OCI-LY7 (cell line): ENCODE data around the gene SPATA4. TPM values are rescaled to one million over a fixed set of nuclear protein-coding genes. Genes with fewer than 3 reads are reported as not detected.

Experiments
- BruUV-seq: library from RNA; stranded (reverse); fragments of 400-500 nt; replicated peaks from 2 replicates; lab custom pipeline; 2021; lab: Mats Ljungman, UMichigan
- CTCF ChIA-PET: fragments of 300-600 bp; sonication (Branson Sonifier 250); formaldehyde crosslinking; loops from one replicate; lab custom pipeline; 2022; ENCODE audit warnings: antibody characterized with exemption; ENCODE audit not compliant: unreplicated experiment; lab: Charles Lee
- POLR2A ChIA-PET: fragments of 300-600 bp; sonication (Branson Sonifier 250); formaldehyde crosslinking; loops from one replicate; lab custom pipeline; 2022; ENCODE audit warnings: antibody characterized with exemption; lab: Charles Lee
- DNase-seq: peaks from one replicate; pipeline ENCODE4 v3.0.0-alpha.2; 2015; ENCODE audit warnings: low spot score
- H2AFZ ChIP-seq: fragments of 200-600 bp; sonication (generic), shearing (Covaris generic); 2 replicates; pipeline ENCODE4 v1.6.1; 2014; ENCODE audit warnings: mild to moderate bottlenecking, antibody characterized with exemption, low read length, moderate library complexity
- H3K27ac ChIP-seq: fragments of 200-600 bp; sonication (generic); 2 replicates; pipeline ENCODE4 v1.5.1; 2014; ENCODE audit warnings: mixed run types, low read depth, mild to moderate bottlenecking, moderate library complexity, low read length, inconsistent platforms; ENCODE audit not compliant: poor library complexity, severe bottlenecking
- H3K36me3 ChIP-seq: fragments of 200-600 bp; sonication (generic); 2 replicates; pipeline ENCODE4 v1.6.1; 2014; ENCODE audit warnings: mild to moderate bottlenecking, antibody characterized with exemption, low read length, moderate library complexity, mixed read lengths; ENCODE audit not compliant: insufficient read depth
- H3K4me1 ChIP-seq: fragments of 200-600 bp; sonication (generic); 2 replicates; pipeline ENCODE4 v1.5.1; 2014; ENCODE audit warnings: mild to moderate bottlenecking, low read length; ENCODE audit not compliant: insufficient read depth, poor library complexity, severe bottlenecking
- H3K4me2 ChIP-seq: fragments of 200-600 bp; sonication (generic); 2 replicates; pipeline ENCODE4 v1.6.1; 2014; ENCODE audit warnings: mild to moderate bottlenecking, low read length
- H3K4me3 ChIP-seq: fragments of 200-600 bp; sonication (generic); 2 replicates; pipeline ENCODE4 v1.5.1; 2014; ENCODE audit warnings: mild to moderate bottlenecking, low read depth, low read length; ENCODE audit not compliant: poor library complexity, severe bottlenecking
- H3K79me2 ChIP-seq: fragments of 200-600 bp; sonication (generic); 2 replicates; pipeline ENCODE4 v1.6.1; 2016; ENCODE audit warnings: low read depth, mild to moderate bottlenecking, low read length, moderate library complexity, mixed read lengths; ENCODE audit not compliant: insufficient read depth
- H3K9me2 ChIP-seq: fragments of 200-600 bp; sonication (generic); 2 replicates; pipeline ENCODE4 v1.6.1; 2016; ENCODE audit warnings: mild to moderate bottlenecking, low read length, mixed read lengths; ENCODE audit not compliant: insufficient read depth
- H3K9me3 ChIP-seq: fragments of 200-600 bp; sonication (generic); 2 replicates; pipeline ENCODE4 v1.6.1; 2014; ENCODE audit warnings: mild to moderate bottlenecking, mixed run types, low read length, mixed read lengths
- H4K20me1 ChIP-seq: fragments of 200-600 bp; sonication (generic); 2 replicates; pipeline ENCODE4 v1.6.1; 2014; ENCODE audit warnings: mild to moderate bottlenecking, antibody characterized with exemption, low read length, moderate library complexity, mixed read lengths; ENCODE audit not compliant: insufficient read depth
- EZH2phosphoT487 ChIP-seq: fragments of 200-600 bp; sonication (generic); IDR thresholded peaks from 2 replicates; pipeline ENCODE4 v1.6.1; 2018; ENCODE audit warnings: low read depth, borderline replicate concordance, mild to moderate bottlenecking, mixed run types, antibody characterized with exemption, low read length, moderate library complexity, mixed read lengths
- intact Hi-C: fragments of 100-400 bp; cut with micrococcal nuclease; formaldehyde crosslinking; loops from one replicate; pipeline ENCODE4 v1.10.0; 2022; ENCODE audit not compliant: unreplicated experiment
- total RNA-seq, 2 experiments: library from RNA; depleted of rRNA in 1 of 2; stranded (reverse); fragments of >200 nt in 1 of 2; shearing (Covaris generic) in 1 of 2; gene quantifications; 2 replicates each; pipeline ENCODE4 v1.2.3, GENCODE V29; 2014 to 2022
- TF ChIP-seq, protein P1 (sequence below): fragments of 200-600 bp; sonication (generic); conservative IDR thresholded peaks from 2 replicates; pipeline ENCODE4 v1.5.1; 2014; ENCODE audit warnings: mild to moderate bottlenecking, antibody characterized with exemption, low read length, moderate library complexity, mixed read lengths

Gene SPATA4
- total RNA-seq, 2 experiments from 2014 or later, result not detected

DNA sequence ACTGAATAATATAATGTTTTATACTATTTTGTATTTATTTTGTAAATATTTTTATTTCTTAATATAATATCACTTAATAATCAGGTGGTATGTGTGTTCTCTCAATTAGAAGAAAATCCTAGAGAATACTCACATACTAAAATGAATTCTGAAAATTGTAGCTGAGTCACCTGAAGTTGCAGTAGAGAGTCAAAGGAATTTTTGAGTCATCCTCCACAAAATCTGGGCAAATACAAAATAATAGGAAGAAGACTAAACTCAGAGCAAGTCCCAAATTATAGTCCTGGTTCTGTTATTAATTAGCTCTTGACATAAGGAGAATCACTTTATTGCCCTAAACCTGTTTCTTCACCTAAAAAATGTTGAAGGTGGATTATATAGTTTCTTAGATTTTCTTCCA, 57.8 kb downstream of the SPATA4 start:
- Histone ChIP-seq H3K4me2 (no peak overlapping the region), H4K20me1 (no peaks in the 10 kb centered on the region), H3K4me3 (no peak overlapping the region), H2AFZ (no peak overlapping the region), H3K27ac (no peak overlapping the region), H3K9me2 (no peaks in the 10 kb centered on the region), H3K9me3 (no peaks in the 10 kb centered on the region), H3K36me3 (no peaks in the 10 kb centered on the region), H3K79me2 (no peaks in the 10 kb centered on the region), H3K4me1 (no peaks in the 10 kb centered on the region)
- TF ChIP-seq EZH2phosphoT487, result no peak
- TF ChIP-seq, protein P1, sequence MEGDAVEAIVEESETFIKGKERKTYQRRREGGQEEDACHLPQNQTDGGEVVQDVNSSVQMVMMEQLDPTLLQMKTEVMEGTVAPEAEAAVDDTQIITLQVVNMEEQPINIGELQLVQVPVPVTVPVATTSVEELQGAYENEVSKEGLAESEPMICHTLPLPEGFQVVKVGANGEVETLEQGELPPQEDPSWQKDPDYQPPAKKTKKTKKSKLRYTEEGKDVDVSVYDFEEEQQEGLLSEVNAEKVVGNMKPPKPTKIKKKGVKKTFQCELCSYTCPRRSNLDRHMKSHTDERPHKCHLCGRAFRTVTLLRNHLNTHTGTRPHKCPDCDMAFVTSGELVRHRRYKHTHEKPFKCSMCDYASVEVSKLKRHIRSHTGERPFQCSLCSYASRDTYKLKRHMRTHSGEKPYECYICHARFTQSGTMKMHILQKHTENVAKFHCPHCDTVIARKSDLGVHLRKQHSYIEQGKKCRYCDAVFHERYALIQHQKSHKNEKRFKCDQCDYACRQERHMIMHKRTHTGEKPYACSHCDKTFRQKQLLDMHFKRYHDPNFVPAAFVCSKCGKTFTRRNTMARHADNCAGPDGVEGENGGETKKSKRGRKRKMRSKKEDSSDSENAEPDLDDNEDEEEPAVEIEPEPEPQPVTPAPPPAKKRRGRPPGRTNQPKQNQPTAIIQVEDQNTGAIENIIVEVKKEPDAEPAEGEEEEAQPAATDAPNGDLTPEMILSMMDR, result no peak
- no peak for DNase-seq
- POLR2A ChIA-PET, result interaction anchor here (0.6 kb wide), 1 partner anchor 947 kb away, joined by 3 read pairs; no protein-coding TSS in a partner anchor
- no TSS peak for BruUV-seq
- intact Hi-C loops, result no loop called here
- CTCF ChIA-PET, result no interaction called here

- H2AFZ ChIP-seq, result no peak overlapping the region
- TF ChIP-seq, protein P1, result no peak
- TF ChIP-seq EZH2phosphoT487, result no peak
- POLR2A ChIA-PET, result no interaction called here
- H3K4me3 ChIP-seq, result no peak overlapping the region
- H3K27ac ChIP-seq, result no peak overlapping the region
- H3K9me3 ChIP-seq, result no peaks in the 10 kb centered on the region
- H3K9me2 ChIP-seq, result no peaks in the 10 kb centered on the region
- CTCF ChIA-PET, result no interaction called here
- H3K4me2 ChIP-seq, result no peak overlapping the region
- no TSS peak for BruUV-seq
- H3K36me3 ChIP-seq, result no peaks in the 10 kb centered on the region
- no peaks in the 10 kb centered on the region for H3K4me1 ChIP-seq
- DNase-seq, result no peak
- H3K79me2 ChIP-seq, result no peaks in the 10 kb centered on the region
- intact Hi-C loops, result no loop called here
- H4K20me1 ChIP-seq, result no peaks in the 10 kb centered on the region
Measured at GRCh38 chr4:176134670-176135069, 60.7 kb downstream of the SPATA4 start.

Other genes starting within 250 kb of the SPATA4 start
- gene WDR17, start 129.7 kb downstream of the SPATA4 start, total RNA-seq (2014; rRNA removed; shearing (Covaris generic)), result 0.62 and 0.63 TPM in 2 replicates
- 3.8 and 4.0 TPM in 2 replicates for gene WDR17, start 129.7 kb downstream of the SPATA4 start, total RNA-seq (2022)
- not detected in 2 replicates for gene ASB5, start 73.6 kb upstream of the SPATA4 start, total RNA-seq (2014; rRNA removed; shearing (Covaris generic))
- not detected in 2 replicates for gene ASB5, start 73.6 kb upstream of the SPATA4 start, total RNA-seq (2022)
- 100 and 122 TPM in 2 replicates for gene SPCS3, start 124.4 kb upstream of the SPATA4 start, total RNA-seq (2014; rRNA removed; shearing (Covaris generic))
- 253 and 268 TPM in 2 replicates for gene SPCS3, start 124.4 kb upstream of the SPATA4 start, total RNA-seq (2022)